ENCODE data around the gene FBLN5.
"Not testable (repeated sequence)": the region's sequence is repeated elsewhere in the genome, so short reads cannot be mapped to it uniquely, and the experiment has no call there.

Gene FBLN5

DNA sequence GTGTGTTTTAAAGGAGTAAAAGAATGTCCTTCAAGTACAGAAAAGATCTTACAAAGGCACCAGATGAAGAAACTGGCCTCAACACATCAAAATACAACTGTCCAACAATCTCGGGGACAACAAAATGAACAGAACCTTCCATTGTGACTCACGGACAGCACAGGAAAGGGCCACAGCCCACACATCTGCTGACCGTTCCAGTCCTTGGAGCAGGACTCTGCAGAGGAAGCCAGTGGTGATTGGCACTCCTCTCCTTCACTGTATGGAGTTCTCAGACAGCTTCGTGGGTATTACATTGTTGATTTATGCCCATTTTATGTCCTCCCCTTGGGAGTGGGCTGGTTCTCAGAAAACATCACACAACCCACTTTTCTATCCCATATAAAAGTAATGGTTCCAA is 47.7 kb downstream of the FBLN5 start:
- TF ChIP-seq, protein P1, sequence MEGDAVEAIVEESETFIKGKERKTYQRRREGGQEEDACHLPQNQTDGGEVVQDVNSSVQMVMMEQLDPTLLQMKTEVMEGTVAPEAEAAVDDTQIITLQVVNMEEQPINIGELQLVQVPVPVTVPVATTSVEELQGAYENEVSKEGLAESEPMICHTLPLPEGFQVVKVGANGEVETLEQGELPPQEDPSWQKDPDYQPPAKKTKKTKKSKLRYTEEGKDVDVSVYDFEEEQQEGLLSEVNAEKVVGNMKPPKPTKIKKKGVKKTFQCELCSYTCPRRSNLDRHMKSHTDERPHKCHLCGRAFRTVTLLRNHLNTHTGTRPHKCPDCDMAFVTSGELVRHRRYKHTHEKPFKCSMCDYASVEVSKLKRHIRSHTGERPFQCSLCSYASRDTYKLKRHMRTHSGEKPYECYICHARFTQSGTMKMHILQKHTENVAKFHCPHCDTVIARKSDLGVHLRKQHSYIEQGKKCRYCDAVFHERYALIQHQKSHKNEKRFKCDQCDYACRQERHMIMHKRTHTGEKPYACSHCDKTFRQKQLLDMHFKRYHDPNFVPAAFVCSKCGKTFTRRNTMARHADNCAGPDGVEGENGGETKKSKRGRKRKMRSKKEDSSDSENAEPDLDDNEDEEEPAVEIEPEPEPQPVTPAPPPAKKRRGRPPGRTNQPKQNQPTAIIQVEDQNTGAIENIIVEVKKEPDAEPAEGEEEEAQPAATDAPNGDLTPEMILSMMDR (IDR thresholded peaks at IDR 0.05; ENCODE audit: low read length): no peak
- TF ChIP-seq EZH2phosphoT487 (IDR thresholded peaks at IDR 0.05; ENCODE audit: low read length) (no peak), EZH2 (optimal IDR thresholded peaks at IDR 0.05; ENCODE audit: low read depth, low read length) (no peak)
- Histone ChIP-seq H3K27me3 (replicated peaks; ENCODE audit: insufficient read depth, low read length) (no peaks in the 10 kb centered on the region), H3K27ac (ENCODE audit: low read length) (no peak overlapping the region)

DNA sequence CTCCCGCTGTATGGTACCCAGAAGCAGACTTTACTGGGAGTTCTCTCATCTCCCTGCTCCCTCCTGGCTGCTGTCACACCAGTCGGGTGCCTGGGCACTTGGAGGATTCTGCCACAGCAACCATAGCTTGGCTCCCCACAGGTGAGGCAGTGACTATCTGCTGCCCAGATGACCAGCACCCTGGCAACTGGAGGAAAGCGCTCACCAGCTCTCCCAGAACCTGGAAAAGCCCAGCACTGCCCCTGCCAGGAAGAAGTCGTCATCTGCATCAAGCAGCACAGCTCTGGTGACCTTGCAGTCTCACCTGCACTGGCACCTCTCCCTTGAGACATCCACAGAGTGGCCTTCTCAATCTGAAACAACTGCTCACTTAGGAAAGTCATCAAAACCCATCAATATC is 48.3 kb downstream of the FBLN5 start:
- Histone ChIP-seq H3F3A (ENCODE audit: insufficient read depth, low read length) (no peaks in the 10 kb centered on the region), H3K27ac (ENCODE audit: low read length) (no peak overlapping the region), H3K4me1 (ENCODE audit: low read length) (no peaks in the 10 kb centered on the region), H3K36me3 (replicated peaks; ENCODE audit: insufficient read depth, low read length) (no peaks in the 10 kb centered on the region), H3K4me2 (ENCODE audit: low read depth, low read length) (no peak overlapping the region), H3K9me3 (replicated peaks; ENCODE audit: insufficient read depth, low read length) (no peaks in the 10 kb centered on the region), H3K79me2 (ENCODE audit: low read length) (no peaks in the 10 kb centered on the region), H3K27me3 (replicated peaks; ENCODE audit: insufficient read depth, low read length) (no peaks in the 10 kb centered on the region), H3K4me3 (ENCODE audit: low read length) (no peak overlapping the region), H3K9me2 (replicated peaks; ENCODE audit: insufficient read depth, low read length) (no peaks in the 10 kb centered on the region), H3K9ac (ENCODE audit: low read length) (no peak overlapping the region), H4K20me1 (ENCODE audit: insufficient read depth, low read length) (no peaks in the 10 kb centered on the region), H2AFZ (ENCODE audit: low read length) (no peak overlapping the region)
- TF ChIP-seq, protein P1 (IDR thresholded peaks at IDR 0.05; ENCODE audit: low read length): no peak
- TF ChIP-seq EZH2 (optimal IDR thresholded peaks at IDR 0.05; ENCODE audit: low read depth, low read length): no peak
- TF ChIP-seq EZH2phosphoT487 (IDR thresholded peaks at IDR 0.05; ENCODE audit: low read length): no peak
- DNase-seq: no peak

More for the DNA sequence above, 47.7 kb downstream of the FBLN5 start:
- no peaks in the 10 kb centered on the region for H4K20me1 ChIP-seq (ENCODE audit: insufficient read depth, low read length)
- DNase-seq: no peak
- no peak overlapping the region for H3K4me3 ChIP-seq (ENCODE audit: low read length)
- H3K4me1 ChIP-seq (ENCODE audit: low read length): no peaks in the 10 kb centered on the region
- no peak overlapping the region for H3K9ac ChIP-seq (ENCODE audit: low read length)
- H2AFZ ChIP-seq (ENCODE audit: low read length): no peak overlapping the region
- H3K9me3 ChIP-seq (replicated peaks; ENCODE audit: insufficient read depth, low read length): no peaks in the 10 kb centered on the region
- no peaks in the 10 kb centered on the region for H3K36me3 ChIP-seq (replicated peaks; ENCODE audit: insufficient read depth, low read length)
- H3F3A ChIP-seq (ENCODE audit: insufficient read depth, low read length): no peaks in the 10 kb centered on the region
- H3K4me2 ChIP-seq (ENCODE audit: low read depth, low read length): no peak overlapping the region
- no peaks in the 10 kb centered on the region for H3K79me2 ChIP-seq (ENCODE audit: low read length)
- no peaks in the 10 kb centered on the region for H3K9me2 ChIP-seq (replicated peaks; ENCODE audit: insufficient read depth, low read length)

DNA sequence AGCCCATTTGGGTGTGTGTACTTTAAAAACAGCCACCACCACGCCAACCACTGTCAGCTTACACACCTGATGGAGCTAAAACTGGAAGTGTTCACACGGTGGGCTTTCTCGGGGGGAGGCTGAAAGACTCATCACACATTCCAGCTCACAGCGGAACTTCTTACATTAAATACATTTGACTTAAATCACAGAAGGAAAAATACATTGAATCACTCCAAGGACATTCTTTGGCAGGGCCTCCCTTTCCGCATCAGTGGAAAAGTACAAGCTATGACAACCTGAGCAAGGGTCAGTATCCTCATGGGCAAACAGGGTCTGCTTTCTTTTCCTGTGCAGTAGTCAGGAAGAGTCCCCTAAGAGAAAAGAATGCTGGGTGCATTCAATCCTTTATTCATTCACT is 49.1 kb downstream of the FBLN5 start:
- TF ChIP-seq, protein P1 (IDR thresholded peaks at IDR 0.05; ENCODE audit: low read length): no peak
- TF ChIP-seq EZH2phosphoT487 (IDR thresholded peaks at IDR 0.05; ENCODE audit: low read length) (no peak), EZH2 (optimal IDR thresholded peaks at IDR 0.05; ENCODE audit: low read depth, low read length) (no peak)
- Histone ChIP-seq H3K9ac (ENCODE audit: low read length) (no peak overlapping the region), H3K79me2 (ENCODE audit: low read length) (no peaks in the 10 kb centered on the region), H3K27me3 (replicated peaks; ENCODE audit: insufficient read depth, low read length) (no peaks in the 10 kb centered on the region), H2AFZ (ENCODE audit: low read length) (no peak overlapping the region), H3K4me1 (ENCODE audit: low read length) (no peaks in the 10 kb centered on the region), H3K4me2 (ENCODE audit: low read depth, low read length) (no peak overlapping the region), H4K20me1 (ENCODE audit: insufficient read depth, low read length) (no peaks in the 10 kb centered on the region), H3F3A (ENCODE audit: insufficient read depth, low read length) (no peaks in the 10 kb centered on the region), H3K4me3 (ENCODE audit: low read length) (no peak overlapping the region), H3K36me3 (replicated peaks; ENCODE audit: insufficient read depth, low read length) (no peaks in the 10 kb centered on the region), H3K9me3 (replicated peaks; ENCODE audit: insufficient read depth, low read length) (no peaks in the 10 kb centered on the region), H3K27ac (ENCODE audit: low read length) (no peak overlapping the region), H3K9me2 (replicated peaks; ENCODE audit: insufficient read depth, low read length) (no peaks in the 10 kb centered on the region)
- no peak for DNase-seq

DNA sequence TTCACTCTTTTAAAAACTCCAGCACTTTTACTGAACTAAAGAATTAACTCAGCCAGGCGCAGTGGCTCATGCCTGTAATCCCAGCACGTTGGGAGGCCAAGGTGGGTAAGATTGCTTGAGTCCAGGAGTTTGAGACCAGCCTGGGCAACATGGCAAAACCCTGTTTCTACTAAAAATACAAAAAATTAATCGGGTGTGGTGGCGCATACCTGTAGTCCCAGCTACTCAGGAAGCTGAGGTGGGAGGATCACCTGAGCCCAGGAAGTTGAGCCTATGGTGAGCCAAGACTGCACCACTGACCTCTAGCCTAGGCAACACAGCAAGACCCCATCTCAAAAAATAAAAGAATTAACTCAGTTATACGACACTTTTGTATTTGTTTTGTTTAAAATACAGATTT is 49.8 kb downstream of the FBLN5 start:
- H3K9me3 ChIP-seq (replicated peaks; ENCODE audit: insufficient read depth, low read length); H3K79me2 ChIP-seq (ENCODE audit: low read length); H4K20me1 ChIP-seq (ENCODE audit: insufficient read depth, low read length); H3K27me3 ChIP-seq (replicated peaks; ENCODE audit: insufficient read depth, low read length); DNase-seq; H3K4me3 ChIP-seq (ENCODE audit: low read length); H3K4me1 ChIP-seq (ENCODE audit: low read length); H3K9ac ChIP-seq (ENCODE audit: low read length); H2AFZ ChIP-seq (ENCODE audit: low read length); H3K27ac ChIP-seq (ENCODE audit: low read length); H3K4me2 ChIP-seq (ENCODE audit: low read depth, low read length); H3K36me3 ChIP-seq (replicated peaks; ENCODE audit: insufficient read depth, low read length); H3F3A ChIP-seq (ENCODE audit: insufficient read depth, low read length); H3K9me2 ChIP-seq (replicated peaks; ENCODE audit: insufficient read depth, low read length): not testable (repeated sequence)

All from MM.1S (cell line).